Kidney (tissue), 22 donors: ENCODE measurements around the gene DHX36. TPM values are rescaled to one million over a fixed set of nuclear protein-coding genes. Genes with fewer than 3 reads are reported as not detected.

Experiments used
- DNase-seq, 5 donors: peaks; one replicate each; pipeline ENCODE4 v3.0.0-alpha.2; 2013 to 2020
- FAIRE-seq: peaks from 2 replicates; lab custom pipeline; 2012; peaks lifted over from hg19 to GRCh38; lab: Jason Lieb, UNC
- H3K27ac ChIP-seq, 2 donors: one replicate each; pipeline ENCODE4 v1.7.0; 2013; ENCODE audit warnings: low read depth in 2 of 2, low read length in 2 of 2, inconsistent platforms in 1 of 2
- H3K27me3 ChIP-seq: one replicate; pipeline ENCODE4 v1.7.1; 2013; ENCODE audit warnings: low read length, inconsistent platforms; ENCODE audit not compliant: control insufficient read depth, insufficient read depth
- H3K36me3 ChIP-seq, 3 donors: one replicate each; pipeline versions ENCODE4 v1.7.0 to v1.7.1; 2013; ENCODE audit warnings: low read length in 3 of 3, control low read depth in 1 of 3, inconsistent platforms in 1 of 3; ENCODE audit not compliant: insufficient read depth in 3 of 3, control insufficient read depth in 2 of 3
- H3K4me1 ChIP-seq, 3 donors: one replicate each; pipeline versions ENCODE4 v1.7.0 to v1.7.1; 2013; ENCODE audit warnings: low read length in 3 of 3, inconsistent platforms in 1 of 3, low read depth in 1 of 3; ENCODE audit not compliant: control insufficient read depth in 2 of 3, insufficient read depth in 2 of 3
- H3K4me3 ChIP-seq, 3 donors: one replicate each; pipeline versions ENCODE4 v1.7.0 to v1.8.1; 2013; ENCODE audit warnings: low read length in 3 of 3, control low read depth in 1 of 3, inconsistent platforms in 1 of 3
- H3K9ac ChIP-seq, 3 donors: one replicate each; pipeline versions ENCODE4 v1.7.0 to v1.7.1; 2013; ENCODE audit warnings: low read length in 3 of 3, control low read depth in 1 of 3, inconsistent platforms in 1 of 3
- H3K9me3 ChIP-seq, 3 donors: one replicate each; pipeline versions ENCODE4 v1.7.0 to v1.7.1; 2013; ENCODE audit warnings: low read length in 3 of 3, control low read depth in 1 of 3, inconsistent platforms in 1 of 3; ENCODE audit not compliant: control insufficient read depth in 2 of 3, insufficient read depth in 1 of 3
- CTCF ChIP-seq: IDR thresholded peaks from 3 replicates; pipeline ENCODE4 v1.5.1; 2012; ENCODE audit warnings: mild to moderate bottlenecking, moderate library complexity, borderline replicate concordance; ENCODE audit not compliant: insufficient read depth; ENCODE audit errors: extremely low read depth
- intact Hi-C: fragments of 100-400 bp; cut with DNase I; formaldehyde crosslinking; loops from one replicate; pipeline ENCODE4 v1.11.1; 2022
- long read RNA-seq, 10 donors: library from polyadenylated mRNA in 1 of 10; unstranded in 1 of 10; transcript quantifications; one replicate each; pipeline ENCODE4 v2.0.0 and lab custom pipeline, GENCODE V29; 2021 to 2026
- polyA plus RNA-seq: library from polyadenylated mRNA; stranded (reverse); fragments of 350-450 nt; fragmentation: Illumina TruSeq; extraction: RNeasy Lipid Tissue Mini Kit (QIAGEN cat#74804); gene quantifications from one replicate; pipeline ENCODE4 v1.2.3, GENCODE V29; 2014; ENCODE audit warnings: low read depth, low replicate concordance; ENCODE audit not compliant: insufficient read depth
- total RNA-seq: library from RNA; stranded (reverse); fragmentation: NEBNext Ultra II Directional; extraction: Animal tissue kit (Norgen Biotek cat#: 25700); gene quantifications from one replicate; pipeline ENCODE4 v1.2.1, GENCODE V29; 2021
- donor health status: control.
- donor health status: control.
- donor health status: control.
- donor health status: control.
- donor health status: control.
- donor health status: DM: yes; HTN: yes; CAD: no.
- donor health status: Normal renal cell carcinoma (clear cell type).

DHX36 gene
- 76.7 TPM for total RNA-seq
- polyA plus RNA-seq = 19.8 TPM
- long read RNA-seq, donor 1, full-length matches to known transcripts = 17 of 25 reads
- long read RNA-seq, donor 1, partial matches to known transcripts = 8 of 25 reads
- long read RNA-seq, donor 1, other reads (novel, unspliced or antisense) = 0 of 25 reads
- long read RNA-seq, donor 2, partial matches to known transcripts = 13 of 21 reads
- long read RNA-seq, donor 2, other reads (novel, unspliced or antisense) = 0 of 21 reads
- long read RNA-seq, donor 3, full-length matches to known transcripts = 12 of 32 reads
- long read RNA-seq, donor 3, partial matches to known transcripts = 20 of 32 reads
- long read RNA-seq, donor 3, other reads (novel, unspliced or antisense) = 0 of 32 reads
- long read RNA-seq, donor 4, full-length matches to known transcripts = 9 of 44 reads
- long read RNA-seq, donor 4, partial matches to known transcripts = 35 of 44 reads
- long read RNA-seq, donor 4, other reads (novel, unspliced or antisense) = 0 of 44 reads
- long read RNA-seq, donor 5, partial matches to known transcripts = 0 of 3 reads
- long read RNA-seq, donor 5, other reads (novel, unspliced or antisense) = 0 of 3 reads
- long read RNA-seq, donor 6, full-length matches to known transcripts = 12 of 32 reads
- long read RNA-seq, donor 6, partial matches to known transcripts = 20 of 32 reads
- long read RNA-seq, donor 6, other reads (novel, unspliced or antisense) = 0 of 32 reads
- long read RNA-seq, donor 7, transcript DHX36-211 (3 exons, 833 nt) = major isoform, 9 of 22 reads
- long read RNA-seq, donor 7, partial matches to known transcripts = 10 of 22 reads
- long read RNA-seq, donor 7, other reads (novel, unspliced or antisense) = 2 of 22 reads
- long read RNA-seq, donor 8, full-length matches to known transcripts = 13 of 19 reads
- long read RNA-seq, donor 8, partial matches to known transcripts = 6 of 19 reads
- long read RNA-seq, donor 8, other reads (novel, unspliced or antisense) = 0 of 19 reads
- long read RNA-seq, donor 9, transcript DHX36-211 (3 exons, 833 nt) = major isoform, 5 of 6 reads
- long read RNA-seq, donor 9, partial matches to known transcripts = 0 of 6 reads
- long read RNA-seq, donor 9, other reads (novel, unspliced or antisense) = 0 of 6 reads
- long read RNA-seq, donor 10, full-length matches to known transcripts = 16 of 23 reads
- long read RNA-seq, donor 10, partial matches to known transcripts = 7 of 23 reads
- long read RNA-seq, donor 10, other reads (novel, unspliced or antisense) = 0 of 23 reads

GRCh38 chr3:154323891-154324738 is at the start of gene DHX36:
Gene DHX36 (minus strand): TSS chr3:154324487. CDS start chr3:154324416, 71 bp downstream.
- DNase-seq = peak; percentile 95 to 98 (median 96)
- H3K9me3 ChIP-seq = no peaks in the 10 kb centered on the region
- intact Hi-C loops = no loop called here
- no peaks in the 10 kb centered on the region for H3K27me3 ChIP-seq
- TF ChIP-seq CTCF = no peak
- peaks cover 0 to 9% (median 5%) of the 10 kb centered on the region in 3 donors for H3K4me1 ChIP-seq
- FAIRE-seq = no peak
- H3K4me3 ChIP-seq = peak within 1 kb of the TSS; percentile 99
- H3K36me3 ChIP-seq = no peaks in the 10 kb centered on the region
- H3K27ac ChIP-seq = peak within 1 kb of the TSS; percentile 81 to 88
- H3K9ac ChIP-seq = peak within 1 kb of the TSS; percentile 85 to 99 (median 93)

GRCh38 chr3:154367221-154367620 is 42.9 kb upstream of the DHX36 start:
- no peak for FAIRE-seq
- no peak overlapping the region for H3K9ac ChIP-seq
- H3K36me3 ChIP-seq = no peaks in the 10 kb centered on the region
- intact Hi-C loops = no loop called here
- H3K4me3 ChIP-seq = no peak overlapping the region
- no peaks in the 10 kb centered on the region for H3K27me3 ChIP-seq
- TF ChIP-seq CTCF = no peak
- H3K9me3 ChIP-seq = peaks cover 0 to 7% (median 0%) of the 10 kb centered on the region in 3 donors
- peak in 2 of 5 donors; percentile 35 to 42 for DNase-seq
- H3K4me1 ChIP-seq = no peaks in the 10 kb centered on the region
- no peak overlapping the region for H3K27ac ChIP-seq

GRCh38 chr3:154364849-154365248 is 40.6 kb upstream of the DHX36 start:
- Histone ChIP-seq H3K36me3 (no peaks in the 10 kb centered on the region), H3K9me3 (peaks cover 0 to 7% (median 0%) of the 10 kb centered on the region in 3 donors), H3K27me3 (no peaks in the 10 kb centered on the region), H3K9ac (no peak overlapping the region), H3K4me3 (no peak overlapping the region), H3K27ac (no peak overlapping the region), H3K4me1 (no peaks in the 10 kb centered on the region)
- DNase-seq (no peak), FAIRE-seq (no peak)
- TF ChIP-seq CTCF = no peak
- intact Hi-C loops = no loop called here
